OCI-LY7 (cell line): Measurements from ENCODE around the gene GSC2. TPM values are rescaled to one million over a fixed set of nuclear protein-coding genes. Genes with fewer than 3 reads are reported as not detected.
A peak's percentile ranks its signal among the peaks of the same experiment; 100 is the strongest.

Experiments
- BruUV-seq: library from RNA; stranded (reverse); fragments of 400-500 nt; replicated peaks from 2 replicates; lab custom pipeline; 2021; lab: Mats Ljungman, UMichigan
- CTCF ChIA-PET: fragments of 300-600 bp; sonication (Branson Sonifier 250); formaldehyde crosslinking; loops from one replicate; lab custom pipeline; 2022; ENCODE audit warnings: antibody characterized with exemption; ENCODE audit not compliant: unreplicated experiment; lab: Charles Lee
- POLR2A ChIA-PET: fragments of 300-600 bp; sonication (Branson Sonifier 250); formaldehyde crosslinking; loops from one replicate; lab custom pipeline; 2022; ENCODE audit warnings: antibody characterized with exemption; lab: Charles Lee
- DNase-seq: peaks from one replicate; pipeline ENCODE4 v3.0.0-alpha.2; 2015; ENCODE audit warnings: low spot score
- H2AFZ ChIP-seq: fragments of 200-600 bp; sonication (generic), shearing (Covaris generic); 2 replicates; pipeline ENCODE4 v1.6.1; 2014; ENCODE audit warnings: mild to moderate bottlenecking, antibody characterized with exemption, low read length, moderate library complexity
- H3K27ac ChIP-seq: fragments of 200-600 bp; sonication (generic); 2 replicates; pipeline ENCODE4 v1.5.1; 2014; ENCODE audit warnings: mixed run types, low read depth, mild to moderate bottlenecking, moderate library complexity, low read length, inconsistent platforms; ENCODE audit not compliant: poor library complexity, severe bottlenecking
- H3K36me3 ChIP-seq: fragments of 200-600 bp; sonication (generic); 2 replicates; pipeline ENCODE4 v1.6.1; 2014; ENCODE audit warnings: mild to moderate bottlenecking, antibody characterized with exemption, low read length, moderate library complexity, mixed read lengths; ENCODE audit not compliant: insufficient read depth
- H3K4me1 ChIP-seq: fragments of 200-600 bp; sonication (generic); 2 replicates; pipeline ENCODE4 v1.5.1; 2014; ENCODE audit warnings: mild to moderate bottlenecking, low read length; ENCODE audit not compliant: insufficient read depth, poor library complexity, severe bottlenecking
- H3K4me2 ChIP-seq: fragments of 200-600 bp; sonication (generic); 2 replicates; pipeline ENCODE4 v1.6.1; 2014; ENCODE audit warnings: mild to moderate bottlenecking, low read length
- H3K4me3 ChIP-seq: fragments of 200-600 bp; sonication (generic); 2 replicates; pipeline ENCODE4 v1.5.1; 2014; ENCODE audit warnings: mild to moderate bottlenecking, low read depth, low read length; ENCODE audit not compliant: poor library complexity, severe bottlenecking
- H3K79me2 ChIP-seq: fragments of 200-600 bp; sonication (generic); 2 replicates; pipeline ENCODE4 v1.6.1; 2016; ENCODE audit warnings: low read depth, mild to moderate bottlenecking, low read length, moderate library complexity, mixed read lengths; ENCODE audit not compliant: insufficient read depth
- H3K9me2 ChIP-seq: fragments of 200-600 bp; sonication (generic); 2 replicates; pipeline ENCODE4 v1.6.1; 2016; ENCODE audit warnings: mild to moderate bottlenecking, low read length, mixed read lengths; ENCODE audit not compliant: insufficient read depth
- H3K9me3 ChIP-seq: fragments of 200-600 bp; sonication (generic); 2 replicates; pipeline ENCODE4 v1.6.1; 2014; ENCODE audit warnings: mild to moderate bottlenecking, mixed run types, low read length, mixed read lengths
- H4K20me1 ChIP-seq: fragments of 200-600 bp; sonication (generic); 2 replicates; pipeline ENCODE4 v1.6.1; 2014; ENCODE audit warnings: mild to moderate bottlenecking, antibody characterized with exemption, low read length, moderate library complexity, mixed read lengths; ENCODE audit not compliant: insufficient read depth
- CTCF ChIP-seq: fragments of 200-600 bp; sonication (generic); conservative IDR thresholded peaks from 2 replicates; pipeline ENCODE4 v1.5.1; 2014; ENCODE audit warnings: mild to moderate bottlenecking, antibody characterized with exemption, low read length, moderate library complexity, mixed read lengths
- EZH2phosphoT487 ChIP-seq: fragments of 200-600 bp; sonication (generic); IDR thresholded peaks from 2 replicates; pipeline ENCODE4 v1.6.1; 2018; ENCODE audit warnings: low read depth, borderline replicate concordance, mild to moderate bottlenecking, mixed run types, antibody characterized with exemption, low read length, moderate library complexity, mixed read lengths
- intact Hi-C: fragments of 100-400 bp; cut with micrococcal nuclease; formaldehyde crosslinking; loops from one replicate; pipeline ENCODE4 v1.10.0; 2022; ENCODE audit not compliant: unreplicated experiment
- total RNA-seq, 2 experiments: library from RNA; depleted of rRNA in 1 of 2; stranded (reverse); fragments of >200 nt in 1 of 2; shearing (Covaris generic) in 1 of 2; gene quantifications; 2 replicates each; pipeline ENCODE4 v1.2.3, GENCODE V29; 2014 to 2022

Gene GSC2
- total RNA-seq, 2 experiments from 2014 or later, result not detected

GRCh38 chr22:19110646-19111045 lies 39.4 kb downstream of the GSC2 start:
- Histone ChIP-seq H3K27ac (no peak overlapping the region), H4K20me1 (peaks cover 28% of the 10 kb centered on the region), H3K9me3 (no peaks in the 10 kb centered on the region), H3K4me3 (no peak overlapping the region), H2AFZ (no peak overlapping the region), H3K4me2 (no peak overlapping the region), H3K36me3 (peaks cover 24% of the 10 kb centered on the region), H3K4me1 (peaks cover 32% of the 10 kb centered on the region), H3K9me2 (no peaks in the 10 kb centered on the region), H3K79me2 (peaks cover 91% of the 10 kb centered on the region)
- TF ChIP-seq EZH2phosphoT487, result no peak
- no peak for TF ChIP-seq CTCF
- ChIA-PET POLR2A (interaction anchor here (0.6 to 1.3 kb wide), 3 partner anchors 8 to 47 kb away, joined by 3 to 4 read pairs (median 3); no protein-coding TSS in a partner anchor), CTCF (interaction anchor here (1.6 kb wide), 1 partner anchor 34 kb away, joined by 3 read pairs; the partner anchor contains the start of gene ESS2)
- intact Hi-C loops, result no loop called here
- DNase-seq, result no peak
- no TSS peak for BruUV-seq

- ChIA-PET CTCF (interaction anchor here (0.7 to 1.6 kb wide), 2 partner anchors 11 to 35 kb away, joined by 3 to 7 read pairs; partner anchors contain the start of gene ESS2), POLR2A (interaction anchor here (0.6 to 1.3 kb wide), 2 partner anchors 9 to 13 kb away, joined by 3 read pairs; no protein-coding TSS in a partner anchor)
- no peaks in the 10 kb centered on the region for H3K9me2 ChIP-seq
- intact Hi-C loops, result no loop called here
- DNase-seq, result no peak
- H2AFZ ChIP-seq, result no peak overlapping the region
- peak overlapping the region; percentile 19 for H3K27ac ChIP-seq
- H3K4me2 ChIP-seq, result peak overlapping the region; percentile 64
- H3K36me3 ChIP-seq, result peaks cover 24% of the 10 kb centered on the region
- H3K4me3 ChIP-seq, result peak overlapping the region; percentile 40
- peaks cover 28% of the 10 kb centered on the region for H3K4me1 ChIP-seq
- H3K9me3 ChIP-seq, result no peaks in the 10 kb centered on the region
- BruUV-seq, result no TSS peak
- TF ChIP-seq EZH2phosphoT487, result no peak
- TF ChIP-seq CTCF, result no peak
- peaks cover 85% of the 10 kb centered on the region for H3K79me2 ChIP-seq
- peaks cover 23% of the 10 kb centered on the region for H4K20me1 ChIP-seq
Observed at GRCh38 chr22:19110064-19110458, 40.0 kb downstream of the GSC2 start.
